ENCODE measurements around the gene TCEANC.
"Not testable (repeated sequence)": the region's sequence is repeated elsewhere in the genome, so short reads cannot be mapped to it uniquely, and the experiment has no call there.

GRCh38 chrX:13637224-13637623 is 15.7 kb upstream of the TCEANC start:
- TF ChIP-seq HDGF (IDR thresholded peaks at IDR 0.05; ENCODE audit: borderline replicate concordance); FOXM1 (IDR thresholded peaks at IDR 0.05; ENCODE audit: borderline replicate concordance); SP1 (IDR thresholded peaks at IDR 0.05); LEF1 (IDR thresholded peaks at IDR 0.05; ENCODE audit: borderline replicate concordance); NFRKB (IDR thresholded peaks at IDR 0.05); ARNT (IDR thresholded peaks at IDR 0.05): not testable (repeated sequence)

All from HEK293T (cell line).